HS-27A (cell line): Measurements from ENCODE around the gene WDCP.
"Not testable (repeated sequence)": the region's sequence is repeated elsewhere in the genome, so short reads cannot be mapped to it uniquely, and the experiment has no call there.

Source experiments
- DNase-seq: peaks from one replicate; pipeline ENCODE4 v3.0.0-alpha.2; 2012; ENCODE audit warnings: low read depth, missing footprints

WDCP gene

DNA sequence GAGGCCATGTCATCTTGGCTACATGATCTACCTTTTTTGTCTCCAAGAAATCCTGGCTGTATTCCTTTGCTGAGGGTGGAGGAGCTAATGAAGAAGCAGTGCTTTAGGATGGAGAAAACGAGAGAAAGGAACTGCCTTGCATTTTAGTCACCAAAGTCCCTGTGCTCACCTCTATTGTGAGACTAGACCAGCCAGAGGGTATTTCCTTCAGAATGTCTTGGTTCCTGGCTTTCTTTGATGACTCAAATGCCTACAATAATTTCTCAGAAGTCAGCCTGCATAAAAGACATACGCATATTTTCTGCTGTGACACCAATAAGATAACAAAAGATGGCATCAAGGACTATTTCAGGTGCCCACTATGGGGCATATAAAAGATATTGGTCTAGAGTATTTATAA, 18.1 kb upstream of the WDCP start:
- DNase-seq: no peak

- DNase-seq: no peak
Measured at GRCh38 chr2:24058564-24059271, 11.5 kb upstream of the WDCP start.

DNA sequence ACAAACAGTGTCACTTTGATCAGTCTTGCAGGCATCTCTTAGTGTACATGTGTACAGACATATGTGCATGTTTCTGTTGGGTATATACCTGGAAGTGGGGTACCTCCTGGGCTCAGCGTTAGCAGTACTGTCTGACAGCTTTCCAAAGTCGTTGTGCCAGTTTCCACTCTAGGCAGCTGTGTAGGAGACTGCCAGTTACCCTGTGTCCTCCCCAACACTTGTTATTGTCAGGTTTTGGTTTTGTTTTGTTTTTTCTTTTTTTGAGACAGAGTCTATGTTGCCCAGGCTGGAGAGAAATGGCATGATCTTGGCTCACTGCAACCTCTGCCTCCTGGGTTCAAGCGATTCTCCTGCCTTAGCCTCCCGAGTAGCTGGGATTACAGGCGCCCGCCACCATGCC, 8.6 kb upstream of the WDCP start:
- no peak for DNase-seq

DNA sequence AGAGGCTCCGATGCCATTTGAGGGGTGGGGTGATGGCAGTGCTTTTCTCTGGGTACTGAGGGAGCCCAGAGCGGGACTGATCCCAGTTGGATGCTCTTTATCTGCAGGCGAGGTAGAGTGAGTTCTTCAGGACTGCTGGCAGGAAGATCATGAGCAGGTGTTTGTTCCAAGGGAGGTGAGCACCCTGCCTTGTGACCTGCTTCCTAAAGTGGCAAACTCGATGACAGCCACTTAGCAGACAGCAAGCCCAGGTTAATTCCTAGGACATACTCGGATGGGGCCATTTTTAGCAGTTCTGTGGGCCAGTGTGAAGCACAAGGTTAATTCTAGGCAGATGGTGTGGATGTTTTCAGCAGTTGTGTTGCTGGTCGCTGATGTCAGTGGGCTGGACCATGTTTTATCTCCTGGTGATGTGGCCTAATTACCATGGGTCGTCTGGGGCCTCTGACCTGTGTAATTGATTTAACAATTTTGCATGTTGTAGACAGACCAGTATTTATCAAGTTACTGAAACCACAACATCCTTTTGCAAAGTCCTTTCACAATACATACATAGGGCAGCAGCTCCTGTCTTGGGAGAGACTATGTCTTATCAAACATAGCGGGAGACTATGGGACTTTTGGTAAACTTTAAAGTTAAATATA, 7.3 kb upstream of the WDCP start:
- DNase-seq: no peak

GRCh38 chr2:24052951-24053350, 5.8 kb upstream of the WDCP start:
- DNase-seq: no peak

DNA sequence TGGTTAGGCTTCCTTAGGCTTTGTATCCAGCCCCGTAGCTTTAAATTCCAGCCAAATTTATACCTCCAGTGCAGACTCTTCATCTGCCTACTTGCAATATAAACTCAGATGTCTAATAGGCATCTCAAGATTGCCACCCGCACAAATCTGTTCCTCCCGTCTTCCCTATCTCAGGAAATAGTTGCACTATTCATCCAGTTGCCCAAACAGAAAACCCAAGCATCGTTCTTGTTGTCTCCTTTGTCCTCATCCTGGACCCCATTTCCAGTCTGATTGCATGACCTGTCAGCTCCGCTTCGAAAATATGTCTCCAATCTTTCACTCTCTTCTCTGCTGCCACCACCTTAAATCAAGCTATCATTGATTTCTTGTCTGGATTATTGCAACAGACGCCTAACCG, 4.6 kb upstream of the WDCP start:
- DNase-seq: no peak

DNA sequence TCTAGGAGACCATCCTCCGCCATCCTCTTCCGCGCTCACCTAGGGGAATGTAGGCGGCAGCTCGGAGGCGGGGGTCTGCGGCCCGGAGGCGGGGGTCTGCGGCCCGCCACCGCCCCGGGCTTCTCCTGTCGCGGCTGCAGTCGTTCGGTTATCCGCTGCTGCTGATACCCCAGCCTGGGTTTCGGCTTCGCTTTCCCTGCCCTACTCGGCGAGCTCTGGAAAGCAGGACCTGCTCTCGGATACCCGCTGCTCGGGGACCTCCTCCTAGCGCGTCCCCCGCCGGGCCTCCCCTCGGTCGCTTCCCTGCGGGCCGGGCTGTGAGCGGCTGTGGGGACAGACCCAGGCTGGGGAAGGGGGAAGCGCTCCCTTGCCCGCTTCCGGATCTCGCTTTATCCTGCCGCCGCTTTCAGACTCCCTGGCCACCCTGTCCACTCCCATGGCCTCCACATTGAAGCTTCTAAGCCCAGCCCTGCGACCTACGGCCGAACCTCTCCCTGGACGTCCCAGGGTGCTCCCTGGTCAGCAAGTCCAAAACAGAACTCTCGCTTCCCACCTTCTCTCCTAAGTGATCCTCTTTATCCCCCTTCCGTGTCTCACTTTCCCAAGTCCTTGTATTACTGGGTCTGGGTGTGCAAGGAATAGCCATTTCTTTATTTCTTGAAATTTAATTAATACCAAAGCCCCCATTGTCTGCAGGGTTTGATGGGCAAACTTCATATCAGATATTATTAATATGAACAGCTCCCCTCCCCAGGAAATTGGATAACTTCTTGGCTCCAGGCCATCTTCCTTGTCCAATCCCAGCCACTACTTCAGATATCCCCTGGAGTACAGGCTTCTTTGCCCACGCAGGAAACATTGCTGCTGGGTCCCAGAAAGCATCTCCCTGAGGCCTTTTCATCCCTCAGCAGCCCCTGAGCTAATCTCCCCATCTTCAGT, 3.1 kb upstream of the WDCP start:
- DNase-seq: no peak

- DNase-seq: no peak
Measured at GRCh38 chr2:24049485-24050021, 2.4 kb upstream of the WDCP start, which contains the start of gene FKBP1B. Gene FKBP1B, plus strand, starts transcription at chr2:24049741. Its CDS starts 109 bp downstream, at chr2:24049850.

- DNase-seq: no peak
Measured at GRCh38 chr2:24048769-24049484, 1.7 kb upstream of the WDCP start.

DNA sequence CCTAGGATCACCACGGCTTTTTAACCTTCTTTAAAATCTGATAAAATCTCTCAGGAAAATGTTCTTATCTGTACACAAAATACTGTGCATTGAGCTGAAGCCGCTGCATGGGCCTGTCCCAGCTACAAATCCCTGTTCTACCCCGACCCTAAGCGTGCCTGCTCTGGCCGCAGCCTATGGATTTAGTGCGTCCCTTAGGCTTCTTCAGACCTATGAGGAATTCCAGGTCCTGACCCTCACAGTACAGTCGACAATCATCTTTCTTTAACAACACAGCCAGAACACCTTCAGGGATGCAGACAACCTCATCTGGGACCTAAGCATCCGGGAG, 477 bp upstream of the WDCP start:
- no peak for DNase-seq

DNA sequence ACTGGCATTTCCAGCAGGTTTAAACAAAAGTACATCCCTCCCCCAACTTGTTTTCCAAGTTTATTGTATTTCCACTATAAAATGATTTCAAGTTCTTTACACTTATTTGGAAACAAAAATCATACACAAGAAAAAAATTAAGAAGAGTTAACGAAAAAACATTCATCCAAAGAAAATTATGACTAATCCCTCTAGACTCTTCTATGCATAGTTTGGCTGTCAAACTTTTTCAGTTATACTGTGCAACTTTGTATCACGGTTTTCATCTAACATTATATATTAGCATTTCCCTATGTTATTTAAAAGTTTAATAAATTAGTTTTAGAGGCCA, 627 bp downstream of the WDCP start:
- DNase-seq: no peak

DNA sequence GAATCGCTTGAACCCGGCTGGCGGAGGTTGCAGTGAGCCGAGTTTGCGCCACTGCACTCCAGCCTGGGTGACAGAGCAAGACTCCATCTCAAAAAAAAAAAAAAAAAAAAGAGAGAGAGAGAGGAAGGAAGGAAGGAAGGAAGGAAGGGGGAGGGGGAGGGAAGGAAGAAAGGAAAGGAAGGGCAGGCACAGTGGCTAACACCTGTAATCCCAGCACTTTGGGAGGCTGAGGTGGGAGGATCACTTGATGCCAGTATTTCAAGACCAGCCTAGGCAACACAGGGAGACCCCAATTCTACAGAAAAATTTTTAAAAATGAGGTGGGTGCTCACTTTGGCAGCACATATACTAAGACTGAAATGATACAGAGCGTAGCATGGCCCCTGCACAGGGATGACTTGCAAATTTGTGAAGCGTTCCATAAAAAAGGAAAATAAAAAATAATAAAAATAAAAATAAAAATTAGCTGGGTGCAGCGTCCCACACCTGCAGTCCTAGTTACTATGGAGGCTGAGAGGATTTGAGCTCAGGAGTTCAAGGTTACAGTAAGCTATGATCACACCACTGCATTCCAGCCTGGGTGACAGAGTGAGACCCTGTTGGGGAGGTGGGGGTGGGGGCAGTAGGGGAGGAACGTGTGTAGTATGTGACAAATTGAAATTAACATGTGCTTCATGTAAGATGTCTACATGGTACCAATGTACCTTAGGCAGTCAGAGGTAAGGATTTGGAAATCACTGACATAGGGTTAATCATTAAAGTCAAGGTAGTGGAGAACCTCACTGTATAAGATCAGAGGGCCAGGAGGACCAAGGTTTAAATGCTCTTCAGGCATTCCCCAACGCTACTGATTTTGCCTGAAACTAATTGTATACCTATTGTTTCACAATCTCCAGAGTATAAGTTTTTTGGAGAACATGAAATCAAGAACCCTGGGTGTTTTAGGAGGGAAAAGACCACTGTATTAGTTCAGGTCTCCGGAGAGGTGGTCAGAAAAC, 1.4 kb downstream of the WDCP start:
- no peak for DNase-seq

- not testable (repeated sequence) for DNase-seq
Measured at GRCh38 chr2:24043133-24043532, 4.1 kb downstream of the WDCP start.

- no peak for DNase-seq
Measured at GRCh38 chr2:24040511-24040910, 6.7 kb downstream of the WDCP start.

DNA sequence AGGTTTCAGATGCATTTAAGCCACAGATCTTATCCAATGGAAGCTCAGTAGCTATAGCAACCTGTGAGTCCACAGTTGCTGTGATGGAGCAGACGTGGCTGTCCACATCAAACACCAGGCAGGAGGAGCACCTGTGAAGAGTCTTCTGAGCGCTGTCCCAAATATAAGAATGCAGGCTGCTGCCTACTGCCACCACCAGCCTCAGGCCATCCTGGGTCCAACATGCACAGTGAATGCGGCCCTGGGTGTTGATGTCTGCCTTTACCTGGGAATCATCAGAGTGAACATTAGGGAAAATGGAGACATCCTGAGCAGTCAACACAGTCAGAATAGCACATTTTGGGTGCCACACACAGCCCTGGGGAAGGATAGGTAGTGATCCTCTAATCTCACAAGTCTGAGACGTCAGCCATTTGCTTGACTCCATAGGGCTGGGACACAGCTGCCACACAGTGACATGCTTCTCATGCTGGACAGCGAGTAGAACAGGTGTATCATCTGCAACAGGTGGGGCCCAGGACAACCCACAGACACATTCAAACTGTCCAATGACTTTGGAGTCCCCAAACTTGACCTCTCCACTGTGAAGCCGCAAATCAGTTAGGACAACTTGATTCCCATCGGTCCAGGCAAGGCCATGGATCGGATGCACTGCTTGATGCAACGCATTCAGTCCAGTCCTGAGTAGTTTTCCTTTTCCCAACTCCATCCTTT, 8.2 kb downstream of the WDCP start:
- no peak for DNase-seq

DNA sequence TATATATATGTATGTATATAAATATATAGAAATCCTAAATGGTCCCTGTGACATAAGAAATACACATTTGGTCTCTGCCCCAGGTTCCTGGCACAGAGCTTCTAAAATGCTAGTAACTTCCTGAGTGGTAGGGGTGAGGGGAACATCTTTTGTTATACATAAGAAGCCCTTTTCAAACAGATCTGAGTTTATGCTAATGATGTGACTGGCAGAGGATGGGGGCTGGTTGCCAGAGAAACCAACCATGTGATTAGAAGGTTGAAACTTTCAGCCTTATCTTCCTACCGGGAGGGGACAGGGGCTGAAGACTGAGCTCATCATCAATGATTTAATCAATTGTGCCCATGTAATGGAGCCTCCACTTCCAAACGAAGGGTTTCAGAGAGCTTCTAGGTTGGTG, 21.0 kb downstream of the WDCP start:
- DNase-seq: no peak

DNA sequence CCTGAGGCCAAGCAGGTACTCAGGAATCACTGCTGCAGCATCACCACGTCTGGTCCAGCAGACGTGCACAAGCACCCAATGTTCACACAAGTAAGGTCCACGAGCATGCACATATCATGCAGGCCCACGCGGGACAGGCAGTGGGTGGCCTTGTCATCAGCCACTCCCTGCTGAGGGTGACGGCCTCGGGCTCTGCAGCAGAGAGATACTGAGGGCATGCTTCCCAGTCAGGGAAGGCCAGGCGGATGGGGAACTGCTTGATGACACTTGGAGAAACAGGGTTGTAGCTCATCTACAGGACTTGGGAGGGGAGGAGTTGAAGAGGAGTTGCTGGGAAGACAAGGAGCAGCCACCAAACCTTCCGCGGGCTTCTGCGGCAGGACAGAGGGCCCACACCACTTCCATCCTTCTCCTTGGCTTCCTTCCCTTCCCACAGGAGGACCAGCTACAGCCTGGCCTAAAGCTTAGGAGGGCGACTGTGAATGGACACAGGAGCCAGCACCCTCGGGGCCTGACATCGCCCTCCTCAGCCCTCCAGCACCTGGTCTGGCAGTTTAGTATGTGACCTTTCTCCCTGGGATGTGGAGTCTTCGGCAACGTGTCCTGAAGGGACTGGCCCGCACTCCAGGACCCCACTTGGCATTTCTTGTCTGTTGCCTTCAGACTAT, 22.1 kb downstream of the WDCP start:
- DNase-seq: no peak

DNA sequence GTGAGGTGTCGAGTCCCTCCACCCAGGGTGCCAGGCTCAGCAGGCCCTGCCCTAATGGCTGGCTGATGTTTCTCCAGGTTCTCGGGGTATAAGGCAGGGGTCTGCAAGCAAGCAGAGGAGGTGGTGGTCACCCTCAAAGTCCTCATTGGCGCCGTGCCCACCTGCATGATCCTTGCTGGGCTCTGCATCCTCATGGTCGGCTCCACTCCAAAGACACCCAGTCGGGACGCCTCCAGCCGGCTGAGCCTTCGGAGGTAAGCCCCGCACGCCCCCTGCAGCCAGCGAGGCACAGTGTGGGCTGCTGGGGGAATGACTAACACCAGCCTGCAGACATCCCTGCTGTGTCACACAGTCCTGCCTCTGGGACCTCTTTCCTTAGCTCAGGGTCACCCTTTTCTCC, 23.2 kb downstream of the WDCP start:
- DNase-seq: no peak

- no peak for DNase-seq
Measured at GRCh38 chr2:24022975-24023575, 24.1 kb downstream of the WDCP start.
